B cell (primary cell): ENCODE data around the gene RDH12. TPM values are rescaled to one million over a fixed set of nuclear protein-coding genes. Genes with fewer than 3 reads are reported as not detected.

Experiments used
- ATAC-seq: fragments of 200-7000 bp; cut with Tn5 transposase; one replicate; pipeline ENCODE4 v1.10.0; 2021; ENCODE audit warnings: low read depth, mild to moderate bottlenecking, moderate number of reproducible peaks, moderate library complexity
- CTCF ChIA-PET: fragments of 350-600 bp; sonication (Branson Sonifier 250); formaldehyde crosslinking; loops from one replicate; lab custom pipeline; 2021; ENCODE audit warnings: antibody characterized with exemption, inconsistent platforms; lab: Charles Lee
- POLR2A ChIA-PET: fragments of 350-600 bp; sonication (Branson Sonifier 250); formaldehyde crosslinking; loops from one replicate; lab custom pipeline; 2021; ENCODE audit warnings: antibody characterized with exemption; lab: Charles Lee
- DNase-seq: peaks from one replicate; pipeline ENCODE4 v3.0.0; 2013
- H2AFZ ChIP-seq: 2 replicates; pipeline ENCODE4 v1.6.1; 2012; ENCODE audit warnings: mild to moderate bottlenecking, low read depth, low read length; ENCODE audit not compliant: insufficient read depth, poor library complexity, severe bottlenecking
- H3K27ac ChIP-seq, 2 donors: 1 replicate in 1 of 2; 2 replicates in 1 of 2; pipeline ENCODE4 v1.5.1; 2012 to 2013; ENCODE audit warnings: low read length in 2 of 2, mild to moderate bottlenecking in 2 of 2, moderate library complexity in 1 of 2
- H3K27me3 ChIP-seq, 4 experiments: fragments of 200-600 bp in 1 of 4; sonication (generic) in 1 of 4; replicated peaks in 1 of 4; 1 replicate in 2 of 4; 2 replicates in 2 of 4; pipeline versions ENCODE4 v1.6.1 to v1.7.0; 2013 to 2016; ENCODE audit warnings: low read length in 3 of 4, mild to moderate bottlenecking in 2 of 4, mixed read lengths in 1 of 4, moderate library complexity in 1 of 4; ENCODE audit not compliant: insufficient read depth in 4 of 4, control insufficient read depth in 3 of 4; ENCODE audit errors: control extremely low read depth in 1 of 4
- H3K36me3 ChIP-seq, 2 experiments: replicated peaks in 1 of 2; 1 replicate in 1 of 2; 2 replicates in 1 of 2; pipeline versions ENCODE4 v1.6.1 to v1.7.1; 2013; ENCODE audit warnings: low read length in 1 of 2; ENCODE audit not compliant: insufficient read depth in 2 of 2, control insufficient read depth in 1 of 2; ENCODE audit errors: control extremely low read depth in 1 of 2, extremely low read depth in 1 of 2
- H3K4me1 ChIP-seq, 2 donors: fragments of 200-600 bp in 1 of 2; sonication (generic) in 1 of 2; 1 replicate in 1 of 2; 2 replicates in 1 of 2; pipeline versions ENCODE4 v1.5.1 to v1.6.1; 2013 to 2017; ENCODE audit warnings: low read length in 2 of 2; ENCODE audit not compliant: control insufficient read depth in 2 of 2, insufficient read depth in 2 of 2
- H3K4me2 ChIP-seq: replicated peaks from 2 replicates; pipeline ENCODE3; 2012; ENCODE audit warnings: mild to moderate bottlenecking, low read depth, low read length; ENCODE audit not compliant: poor library complexity, severe bottlenecking
- H3K4me3 ChIP-seq, 5 experiments: fragments of 200-600 bp in 1 of 5; sonication (generic) in 1 of 5; 1 replicate in 3 of 5; 2 replicates in 2 of 5; pipeline versions ENCODE4 v1.5.1 to v1.7.0; 2011 to 2016; ENCODE audit warnings: low read length in 4 of 5, mild to moderate bottlenecking in 4 of 5, low read depth in 2 of 5, control low read depth in 1 of 5, moderate library complexity in 1 of 5; ENCODE audit not compliant: insufficient read depth in 1 of 5; ENCODE audit errors: control extremely low read depth in 1 of 5, extremely low read depth in 1 of 5
- H3K79me2 ChIP-seq: fragments of 200-600 bp; sonication (generic); one replicate; pipeline ENCODE4 v1.6.0; 2016; ENCODE audit warnings: low read length; ENCODE audit not compliant: control insufficient read depth, insufficient read depth
- H3K9ac ChIP-seq: fragments of 200-600 bp; sonication (generic); 2 replicates; pipeline ENCODE4 v1.6.1; 2017; ENCODE audit warnings: mild to moderate bottlenecking, low read length, moderate library complexity
- H3K9me3 ChIP-seq, 3 donors: one replicate each; pipeline versions ENCODE4 v1.6.1 to v1.7.1; 2013; ENCODE audit warnings: low read length in 2 of 3; ENCODE audit not compliant: control insufficient read depth in 2 of 3, insufficient read depth in 1 of 3; ENCODE audit errors: control extremely low read depth in 1 of 3
- H4K20me1 ChIP-seq: 2 replicates; pipeline ENCODE4 v1.6.0; 2012; ENCODE audit warnings: mild to moderate bottlenecking, low read length; ENCODE audit not compliant: insufficient read depth, control insufficient read depth, poor library complexity, severe bottlenecking
- H3K27ac Mint-ChIP-seq: one replicate; pipeline ENCODE4 v1.8.0; 2021; ENCODE audit warnings: mixed read lengths
- H3K27me3 Mint-ChIP-seq: one replicate; pipeline ENCODE4 v1.8.0; 2021; ENCODE audit warnings: mixed read lengths
- H3K4me1 Mint-ChIP-seq: one replicate; pipeline ENCODE4 v1.8.0; 2021; ENCODE audit warnings: mixed read lengths
- H3K4me3 Mint-ChIP-seq: one replicate; pipeline ENCODE4 v1.8.0; 2021; ENCODE audit warnings: mixed read lengths
- H3K9me3 Mint-ChIP-seq: one replicate; pipeline ENCODE4 v1.8.0; 2022; ENCODE audit warnings: mixed read lengths; ENCODE audit not compliant: insufficient read depth
- EZH2 ChIP-seq: IDR thresholded peaks from 2 replicates; pipeline ENCODE4 v1.6.1; 2012; ENCODE audit warnings: borderline replicate concordance, low read depth, mild to moderate bottlenecking, moderate library complexity, low read length; ENCODE audit not compliant: insufficient read depth, poor library complexity, severe bottlenecking
- WGBS: methylation state at CpG from one replicate; pipeline ENCODE4 v1.1.5; 2013; ENCODE audit warnings: missing lambda C conversion rate; ENCODE audit not compliant: insufficient coverage; 5-methylcytosine and 5-hydroxymethylcytosine counted together
- intact Hi-C: fragments of 100-400 bp; cut with micrococcal nuclease; formaldehyde crosslinking; loops from one replicate; pipeline ENCODE4 v1.10.0; 2022
- polyA plus RNA-seq: library from polyadenylated mRNA; depleted of rRNA; stranded (reverse); fragments of >200 nt; gene quantifications from 2 replicates; pipeline ENCODE4 v1.2.3, GENCODE V29; 2012
- total RNA-seq, 2 donors: library from RNA; stranded (reverse); fragments of 120-200 nt in 1 of 2; gene quantifications; 1 replicate in 1 of 2; 2 replicates in 1 of 2; pipeline versions ENCODE4 v1.2.3 to v1.2.4, GENCODE V29; 2013 to 2022
- TF ChIP-seq, protein P1 (sequence below): fragments of 200-600 bp; IDR thresholded peaks from one replicate; pipeline ENCODE4 v1.8.0; 2022; ENCODE audit warnings: antibody characterized with exemption, mild to moderate bottlenecking

RDH12 gene
- total and polyA plus RNA-seq, 2 donors (not counting 1 experiment from before 2014, with no cell fraction given): not detected

GRCh38 chr14:67763158-67763822 is 61.6 kb downstream of the RDH12 start:
- no peak overlapping the region for H3K27ac ChIP-seq
- no peaks in the 10 kb centered on the region for H4K20me1 ChIP-seq
- H3K4me2 ChIP-seq: no peak overlapping the region
- H3K9me3 Mint-ChIP-seq: no peaks in the 10 kb centered on the region
- TF ChIP-seq, protein P1, sequence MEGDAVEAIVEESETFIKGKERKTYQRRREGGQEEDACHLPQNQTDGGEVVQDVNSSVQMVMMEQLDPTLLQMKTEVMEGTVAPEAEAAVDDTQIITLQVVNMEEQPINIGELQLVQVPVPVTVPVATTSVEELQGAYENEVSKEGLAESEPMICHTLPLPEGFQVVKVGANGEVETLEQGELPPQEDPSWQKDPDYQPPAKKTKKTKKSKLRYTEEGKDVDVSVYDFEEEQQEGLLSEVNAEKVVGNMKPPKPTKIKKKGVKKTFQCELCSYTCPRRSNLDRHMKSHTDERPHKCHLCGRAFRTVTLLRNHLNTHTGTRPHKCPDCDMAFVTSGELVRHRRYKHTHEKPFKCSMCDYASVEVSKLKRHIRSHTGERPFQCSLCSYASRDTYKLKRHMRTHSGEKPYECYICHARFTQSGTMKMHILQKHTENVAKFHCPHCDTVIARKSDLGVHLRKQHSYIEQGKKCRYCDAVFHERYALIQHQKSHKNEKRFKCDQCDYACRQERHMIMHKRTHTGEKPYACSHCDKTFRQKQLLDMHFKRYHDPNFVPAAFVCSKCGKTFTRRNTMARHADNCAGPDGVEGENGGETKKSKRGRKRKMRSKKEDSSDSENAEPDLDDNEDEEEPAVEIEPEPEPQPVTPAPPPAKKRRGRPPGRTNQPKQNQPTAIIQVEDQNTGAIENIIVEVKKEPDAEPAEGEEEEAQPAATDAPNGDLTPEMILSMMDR: no peak
- TF ChIP-seq EZH2: no peak
- H2AFZ ChIP-seq: no peak overlapping the region
- H3K27me3 Mint-ChIP-seq: no peaks in the 10 kb centered on the region
- ATAC-seq (no peak), DNase-seq (no peak)
- 100% methylated on average over 1 of the region's 4 CpGs for WGBS
- no peak overlapping the region for H3K27ac Mint-ChIP-seq
- no peaks in the 10 kb centered on the region for H3K9me3 ChIP-seq
- peaks cover 12 to 14% of the 10 kb centered on the region in 2 donors for H3K4me1 ChIP-seq
- no peaks in the 10 kb centered on the region for H3K79me2 ChIP-seq
- H3K4me3 ChIP-seq: no peak overlapping the region
- no peak overlapping the region for H3K4me3 Mint-ChIP-seq
- H3K9ac ChIP-seq: no peak overlapping the region
- H3K4me1 Mint-ChIP-seq: peaks cover 16% of the 10 kb centered on the region
- intact Hi-C loops: no loop called here
- POLR2A ChIA-PET: no interaction called here
- H3K36me3 ChIP-seq: peaks cover 11 to 68% of the 10 kb centered on the region in 2 experiments
- CTCF ChIA-PET: no interaction called here
- H3K27me3 ChIP-seq: no peaks in the 10 kb centered on the region

DNA sequence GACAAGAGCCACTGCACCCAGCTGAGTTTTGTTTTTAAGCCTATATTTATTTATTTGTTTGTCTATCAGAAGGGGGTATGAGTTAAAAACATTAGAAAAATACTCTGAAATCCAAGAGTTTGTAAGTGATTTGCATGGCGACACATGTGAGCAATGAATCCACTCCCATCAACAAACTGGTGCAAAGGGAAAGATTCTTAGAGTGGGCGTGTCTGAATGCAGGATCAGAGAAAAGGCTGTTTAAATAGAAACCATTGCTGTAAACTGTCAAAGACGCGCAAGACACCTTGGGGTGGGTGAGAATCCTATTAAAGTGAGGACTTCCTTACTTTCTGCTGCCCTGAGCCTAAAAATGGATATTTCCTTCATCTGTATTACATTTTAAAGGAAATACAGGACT is 62.8 kb downstream of the RDH12 start:
- CTCF ChIA-PET: no interaction called here
- no peak for DNase-seq
- no peaks in the 10 kb centered on the region for H3K79me2 ChIP-seq
- H3K27ac Mint-ChIP-seq: no peak overlapping the region
- no peaks in the 10 kb centered on the region for H4K20me1 ChIP-seq
- no peaks in the 10 kb centered on the region for H3K27me3 Mint-ChIP-seq
- intact Hi-C loops: no loop called here
- H3K4me1 Mint-ChIP-seq: peaks cover 16% of the 10 kb centered on the region
- H3K27me3 ChIP-seq: no peaks in the 10 kb centered on the region
- POLR2A ChIA-PET: no interaction called here
- no peak overlapping the region for H3K4me3 Mint-ChIP-seq
- WGBS: 100% methylated on average over 1 of the region's 4 CpGs
- H3K4me3 ChIP-seq: no peak overlapping the region
- no peak overlapping the region for H3K9ac ChIP-seq
- no peak overlapping the region for H2AFZ ChIP-seq
- H3K4me1 ChIP-seq: peaks cover 12 to 14% of the 10 kb centered on the region in 2 donors
- no peaks in the 10 kb centered on the region for H3K9me3 Mint-ChIP-seq
- peaks cover 11 to 77% of the 10 kb centered on the region in 2 experiments for H3K36me3 ChIP-seq
- no peak for TF ChIP-seq EZH2
- TF ChIP-seq, protein P1: no peak
- no peak overlapping the region for H3K27ac ChIP-seq
- H3K9me3 ChIP-seq: no peaks in the 10 kb centered on the region
- no peak for ATAC-seq
- H3K4me2 ChIP-seq: no peak overlapping the region
